ENCODE results near the gene HSBP1L1.
"Not testable (repeated sequence)": the region's sequence is repeated elsewhere in the genome, so short reads cannot be mapped to it uniquely, and the experiment has no call there.

The HSBP1L1 gene

DNA sequence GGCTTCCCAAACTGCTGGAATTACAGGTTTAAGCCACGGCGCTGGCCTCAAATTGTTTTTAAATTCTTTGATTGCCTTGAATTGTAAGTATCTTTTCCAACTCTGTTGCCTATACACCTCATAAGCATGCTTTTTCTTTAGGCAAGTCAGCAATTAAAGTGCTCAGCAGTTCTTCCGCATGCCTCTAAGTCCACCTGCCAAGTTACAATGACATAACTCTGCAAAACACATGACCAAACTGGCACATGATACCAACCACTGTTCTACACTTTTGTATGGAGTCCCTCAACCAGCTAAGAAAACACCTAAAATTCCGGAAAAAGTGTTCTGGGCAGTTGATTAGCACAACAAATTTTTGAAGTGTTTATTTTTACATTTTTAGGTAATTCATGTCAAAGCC, 18.8 kb downstream of the HSBP1L1 start:
- in situ Hi-C loops (cut with MboI; ENCODE audit: low sequenced_read_pairs) = no loop called here

DNA sequence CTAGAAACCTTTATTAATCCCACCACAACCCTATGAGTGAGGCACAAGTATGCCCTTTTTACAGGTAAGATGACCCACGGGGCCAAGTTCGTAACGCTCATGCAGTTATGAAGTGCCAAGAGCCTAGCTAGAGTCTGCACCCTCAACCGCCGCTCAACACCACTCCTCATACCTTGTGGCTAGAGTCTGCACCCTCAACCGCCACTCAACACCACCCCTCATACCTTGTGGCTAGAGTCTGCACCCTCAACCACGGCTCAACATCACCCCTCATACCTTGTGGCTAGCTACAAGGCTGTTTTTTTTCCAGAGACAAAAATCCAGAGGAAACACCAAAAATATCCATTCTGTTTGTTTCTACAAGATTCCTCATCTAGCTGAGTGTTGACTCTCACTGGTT, 19.4 kb downstream of the HSBP1L1 start:
- in situ Hi-C loops (cut with MboI; ENCODE audit: low sequenced_read_pairs) = no loop called here

DNA sequence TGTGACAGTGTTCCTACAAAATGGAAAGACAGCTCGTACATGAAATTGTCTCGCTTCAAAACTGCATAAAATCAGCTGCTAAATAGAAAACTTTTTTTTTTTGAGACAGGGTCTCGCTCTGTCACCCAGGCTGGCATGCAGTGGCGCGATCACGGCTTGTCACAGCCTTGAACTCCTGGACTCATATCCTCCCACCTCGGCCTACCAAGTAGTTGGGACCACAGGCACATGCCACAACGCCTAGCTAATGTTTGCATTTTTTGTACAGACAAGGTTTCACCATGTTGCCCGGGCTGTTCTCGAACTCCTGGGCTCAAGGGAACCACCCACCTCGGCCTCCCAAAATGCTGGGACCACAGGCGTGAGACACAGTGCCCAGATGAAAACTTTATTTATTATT, 20.7 kb downstream of the HSBP1L1 start:
- in situ Hi-C loops (cut with MboI; ENCODE audit: low sequenced_read_pairs) = no loop called here

GRCh38 chr18:79986726-79987125, 22.3 kb downstream of the HSBP1L1 start:
- in situ Hi-C loops (cut with MboI; ENCODE audit: low sequenced_read_pairs) = no loop called here

GRCh38 chr18:79987566-79987965, 23.1 kb downstream of the HSBP1L1 start:
- in situ Hi-C loops (cut with MboI; ENCODE audit: low sequenced_read_pairs) = no loop called here

GRCh38 chr18:79988071-79988450, 23.6 kb downstream of the HSBP1L1 start:
- in situ Hi-C loops (cut with MboI; ENCODE audit: low sequenced_read_pairs) = no loop called here

- in situ Hi-C loops (cut with MboI; ENCODE audit: low sequenced_read_pairs) = no loop called here
Observed at GRCh38 chr18:79988451-79989194, 24.2 kb downstream of the HSBP1L1 start, which contains the start of gene TXNL4A. TXNL4A (minus strand) TSS chr18:79988563; CDS start chr18:79988392, 171 bp downstream.

DNA sequence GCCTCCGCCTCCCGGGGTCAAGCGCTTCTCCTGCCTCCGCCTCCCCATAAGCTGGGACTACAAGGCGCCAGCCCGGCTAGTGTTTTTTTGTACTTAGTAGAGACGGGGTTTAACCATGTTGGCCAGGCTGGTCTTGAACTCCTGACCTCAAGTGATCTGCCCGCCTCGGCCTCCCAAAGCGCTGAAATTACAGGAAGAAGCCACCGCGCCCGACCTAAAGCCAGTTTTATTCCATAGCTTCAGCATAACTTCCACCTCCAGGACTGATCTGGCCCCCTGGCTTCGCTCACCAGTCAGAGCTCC, 24.7 kb downstream of the HSBP1L1 start:
- in situ Hi-C loops (cut with MboI; ENCODE audit: low sequenced_read_pairs) = no loop called here

GRCh38 chr18:79991494-79991893, 27.1 kb downstream of the HSBP1L1 start:
- in situ Hi-C loops (cut with MboI; ENCODE audit: low sequenced_read_pairs) = no loop called here

DNA sequence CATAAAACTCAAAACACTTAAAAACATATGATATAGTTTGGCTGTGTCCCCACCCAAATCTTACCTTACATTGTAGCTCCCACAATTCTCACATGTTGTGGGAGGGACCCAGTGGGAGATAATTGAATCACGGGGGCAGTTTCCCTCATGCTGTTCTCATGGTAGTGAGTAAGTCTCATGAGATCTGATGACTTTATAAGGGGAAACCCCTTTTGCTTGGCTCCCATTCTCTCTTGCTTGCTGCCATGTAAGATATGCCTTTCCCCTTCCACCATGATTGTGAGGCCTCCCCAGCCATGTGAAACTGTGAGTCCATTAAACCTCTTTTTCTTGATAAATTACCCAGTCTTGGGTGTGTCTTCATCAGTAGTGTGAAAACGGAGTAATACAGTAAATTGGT, 35.3 kb downstream of the HSBP1L1 start:
- in situ Hi-C loops (cut with MboI; ENCODE audit: low sequenced_read_pairs) = not testable (repeated sequence)

- in situ Hi-C loops (cut with MboI; ENCODE audit: low sequenced_read_pairs) = no loop called here
Observed at GRCh38 chr18:80000877-80001276, 36.4 kb downstream of the HSBP1L1 start.

- in situ Hi-C loops (cut with MboI; ENCODE audit: low sequenced_read_pairs) = no loop called here
Observed at GRCh38 chr18:80002468-80002867, 38.0 kb downstream of the HSBP1L1 start.

- in situ Hi-C loops (cut with MboI; ENCODE audit: low sequenced_read_pairs) = no loop called here
Observed at GRCh38 chr18:80004600-80005342, 40.3 kb downstream of the HSBP1L1 start.

GRCh38 chr18:80006724-80007123, 42.3 kb downstream of the HSBP1L1 start:
- in situ Hi-C loops (cut with MboI; ENCODE audit: low sequenced_read_pairs) = no loop called here

DNA sequence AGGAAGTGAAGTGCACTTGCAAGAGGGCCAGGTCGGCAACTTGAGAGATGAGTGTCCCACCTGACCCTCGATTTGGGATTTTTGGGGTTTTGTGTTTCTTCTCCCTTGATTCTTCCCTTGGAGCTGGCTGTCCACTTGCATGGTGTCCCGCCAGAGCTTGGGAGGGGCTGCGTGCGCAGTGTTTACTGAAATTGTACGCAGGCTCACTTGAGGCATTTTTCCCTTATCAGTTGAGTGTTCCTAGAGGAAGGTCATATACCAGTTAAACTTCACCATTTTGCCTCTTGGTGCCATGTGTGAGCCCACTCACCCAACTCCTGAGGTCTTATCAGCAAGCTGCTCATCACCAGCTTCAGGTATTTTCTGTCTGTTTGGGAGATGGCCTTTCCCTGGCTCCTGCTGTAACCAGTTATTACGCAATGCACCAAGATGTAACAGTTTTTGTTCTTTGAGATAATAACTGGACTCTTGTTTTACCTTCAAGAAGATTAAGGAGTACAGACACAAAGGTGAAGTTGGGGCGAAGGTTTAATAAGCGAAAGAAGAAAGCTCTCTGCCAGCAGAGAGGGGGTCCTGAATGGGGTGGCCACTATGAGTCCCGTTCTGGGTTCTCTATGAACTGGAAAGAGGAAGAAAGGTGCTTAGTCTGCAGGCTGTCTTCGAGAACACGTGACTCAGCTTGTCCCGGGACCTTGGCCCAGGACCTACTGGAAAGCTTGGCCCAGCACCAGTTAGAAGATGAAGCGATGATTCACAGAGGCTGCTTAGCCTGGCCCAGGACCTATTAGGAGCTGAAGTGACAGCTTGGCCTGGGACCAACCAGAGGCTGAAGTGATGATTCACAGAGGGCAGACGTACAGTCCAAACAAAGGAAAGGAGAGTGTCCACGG, 45.5 kb downstream of the HSBP1L1 start:
- in situ Hi-C loops (cut with MboI; ENCODE audit: low sequenced_read_pairs) = no loop called here

- in situ Hi-C loops (cut with MboI; ENCODE audit: low sequenced_read_pairs) = no loop called here
Observed at GRCh38 chr18:80010551-80010906, 46.1 kb downstream of the HSBP1L1 start.

DNA sequence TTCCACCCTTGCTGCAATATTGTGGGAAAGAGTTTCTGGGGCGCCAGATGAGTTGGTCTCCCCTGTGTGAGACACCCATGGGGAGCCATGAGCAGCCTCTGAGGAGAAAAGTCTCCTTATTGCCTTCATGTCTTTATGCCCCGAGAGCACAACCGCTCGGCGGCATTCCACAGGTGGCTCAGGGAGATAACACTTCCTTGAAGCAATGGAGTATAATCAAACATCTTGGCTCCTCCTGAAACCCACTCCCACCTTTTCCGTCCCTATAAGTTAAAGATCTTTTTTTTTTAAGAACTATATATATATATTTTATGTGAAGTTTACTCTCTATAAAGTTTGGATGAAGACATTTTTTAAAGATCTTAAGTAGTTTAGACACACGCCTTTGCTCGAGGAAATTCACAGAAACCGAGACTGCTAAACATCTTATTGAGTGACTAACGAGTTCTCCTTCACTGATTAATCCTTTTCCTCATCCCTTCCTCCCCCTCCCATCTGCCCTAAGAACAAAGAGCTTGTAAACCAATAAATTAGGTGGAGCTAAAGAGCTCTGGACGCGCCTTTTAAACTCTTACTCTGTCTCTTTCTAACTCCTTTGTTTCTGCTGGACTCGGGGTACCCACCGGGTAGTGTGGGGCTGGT, 47.2 kb downstream of the HSBP1L1 start:
- in situ Hi-C loops (cut with MboI; ENCODE audit: low sequenced_read_pairs) = not testable (repeated sequence)

DNA sequence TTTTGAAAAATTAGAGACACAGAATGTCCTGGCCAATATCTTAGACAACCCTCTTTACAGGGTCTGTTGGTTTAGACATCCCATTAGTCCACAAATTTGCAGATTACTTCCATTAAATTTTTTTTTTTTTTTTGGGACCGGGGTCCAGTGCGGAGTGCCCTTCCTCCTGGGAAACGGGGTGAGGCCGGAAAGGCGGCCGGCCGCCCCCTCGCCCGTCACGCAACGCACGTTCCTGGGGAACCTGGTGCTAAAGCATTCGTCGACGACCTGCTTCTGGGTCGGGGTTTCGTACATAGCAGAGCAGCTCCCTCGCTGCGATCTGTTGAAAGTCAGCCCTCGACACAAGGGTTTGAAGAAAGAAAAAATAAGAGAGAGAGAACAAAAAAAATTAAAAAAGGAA, 48.3 kb downstream of the HSBP1L1 start:
- in situ Hi-C loops (cut with MboI; ENCODE audit: low sequenced_read_pairs) = no loop called here
